AG09309 (cell line): Measurements from ENCODE around the gene RGS6.
"Not testable (repeated sequence)": the region's sequence is repeated elsewhere in the genome, so short reads cannot be mapped to it uniquely, and the experiment has no call there.

ENCODE experiments used
- DNase-seq: peaks from one replicate; pipeline ENCODE4 v3.0.0-alpha.2; 2010; ENCODE audit warnings: low read depth
- H3K4me3 ChIP-seq: 2 replicates; pipeline ENCODE4 v1.5.1; 2011; ENCODE audit warnings: mild to moderate bottlenecking, low read depth, low read length, moderate library complexity; ENCODE audit not compliant: control insufficient read depth
- TF ChIP-seq, protein P1 (sequence below): IDR thresholded peaks from 2 replicates; pipeline ENCODE4 v1.5.1; 2011; ENCODE audit warnings: mild to moderate bottlenecking, low read depth, low read length, inconsistent platforms; ENCODE audit not compliant: insufficient read depth, control insufficient read depth; ENCODE audit errors: missing control alignments

The RGS6 gene

DNA sequence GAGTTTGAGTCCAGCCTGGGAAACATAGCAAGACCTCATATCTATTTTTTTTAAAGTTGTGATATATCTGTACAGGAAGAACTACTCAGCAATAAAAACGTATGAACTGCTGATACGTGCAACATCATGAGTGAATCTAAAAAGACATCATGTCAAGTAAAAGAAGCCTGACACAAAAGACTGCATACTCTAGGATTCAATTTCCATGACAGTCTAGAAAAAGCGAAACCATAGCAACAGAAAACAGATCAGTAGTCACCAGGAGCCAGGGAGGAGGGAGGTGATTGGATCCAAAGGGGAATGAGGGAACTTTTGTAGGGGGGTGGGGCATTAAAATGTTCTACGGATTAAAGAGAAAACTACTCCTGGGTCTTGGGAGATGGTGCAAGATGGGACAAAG, 8.7 kb upstream of the RGS6 start:
- DNase-seq = no peak
- H3K4me3 ChIP-seq = no peak overlapping the region
- TF ChIP-seq, protein P1, sequence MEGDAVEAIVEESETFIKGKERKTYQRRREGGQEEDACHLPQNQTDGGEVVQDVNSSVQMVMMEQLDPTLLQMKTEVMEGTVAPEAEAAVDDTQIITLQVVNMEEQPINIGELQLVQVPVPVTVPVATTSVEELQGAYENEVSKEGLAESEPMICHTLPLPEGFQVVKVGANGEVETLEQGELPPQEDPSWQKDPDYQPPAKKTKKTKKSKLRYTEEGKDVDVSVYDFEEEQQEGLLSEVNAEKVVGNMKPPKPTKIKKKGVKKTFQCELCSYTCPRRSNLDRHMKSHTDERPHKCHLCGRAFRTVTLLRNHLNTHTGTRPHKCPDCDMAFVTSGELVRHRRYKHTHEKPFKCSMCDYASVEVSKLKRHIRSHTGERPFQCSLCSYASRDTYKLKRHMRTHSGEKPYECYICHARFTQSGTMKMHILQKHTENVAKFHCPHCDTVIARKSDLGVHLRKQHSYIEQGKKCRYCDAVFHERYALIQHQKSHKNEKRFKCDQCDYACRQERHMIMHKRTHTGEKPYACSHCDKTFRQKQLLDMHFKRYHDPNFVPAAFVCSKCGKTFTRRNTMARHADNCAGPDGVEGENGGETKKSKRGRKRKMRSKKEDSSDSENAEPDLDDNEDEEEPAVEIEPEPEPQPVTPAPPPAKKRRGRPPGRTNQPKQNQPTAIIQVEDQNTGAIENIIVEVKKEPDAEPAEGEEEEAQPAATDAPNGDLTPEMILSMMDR = no peak

DNA sequence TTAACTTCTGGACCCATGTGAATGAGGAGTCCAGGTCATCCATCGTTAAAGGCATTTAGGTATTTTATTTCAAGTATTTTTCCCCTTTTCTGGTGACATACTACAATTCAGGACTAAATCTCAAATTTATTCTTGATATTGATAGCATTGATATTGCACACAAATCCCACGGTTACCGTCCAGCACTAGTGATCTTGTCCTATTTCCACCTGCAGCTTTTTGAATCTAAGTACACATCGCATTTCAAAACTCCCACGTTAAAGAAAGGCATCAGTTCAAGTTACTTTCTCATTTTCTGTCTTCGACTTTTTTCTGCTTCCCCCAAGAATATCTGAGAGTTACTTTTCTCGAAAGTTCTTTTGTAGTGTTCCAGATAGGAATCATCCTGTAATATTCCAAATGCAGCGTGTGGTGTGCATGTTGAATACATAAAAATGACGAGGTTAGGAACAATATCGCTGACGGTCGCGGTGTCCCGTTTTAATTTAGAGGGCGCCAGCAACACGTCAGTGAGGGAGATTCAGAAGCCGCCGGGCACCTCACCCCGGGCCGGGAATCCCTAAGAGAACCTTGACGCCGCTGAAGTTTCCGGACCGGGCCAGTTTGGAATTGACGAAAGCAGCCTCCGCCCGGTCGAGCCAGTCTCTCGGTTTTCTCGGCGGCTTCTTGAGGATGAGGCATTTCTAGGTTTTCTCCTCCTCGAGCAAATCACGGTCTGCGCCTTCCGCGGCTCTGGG, 569 bp upstream of the RGS6 start:
- no peak overlapping the region for H3K4me3 ChIP-seq
- TF ChIP-seq, protein P1 = no peak
- DNase-seq = no peak

DNA sequence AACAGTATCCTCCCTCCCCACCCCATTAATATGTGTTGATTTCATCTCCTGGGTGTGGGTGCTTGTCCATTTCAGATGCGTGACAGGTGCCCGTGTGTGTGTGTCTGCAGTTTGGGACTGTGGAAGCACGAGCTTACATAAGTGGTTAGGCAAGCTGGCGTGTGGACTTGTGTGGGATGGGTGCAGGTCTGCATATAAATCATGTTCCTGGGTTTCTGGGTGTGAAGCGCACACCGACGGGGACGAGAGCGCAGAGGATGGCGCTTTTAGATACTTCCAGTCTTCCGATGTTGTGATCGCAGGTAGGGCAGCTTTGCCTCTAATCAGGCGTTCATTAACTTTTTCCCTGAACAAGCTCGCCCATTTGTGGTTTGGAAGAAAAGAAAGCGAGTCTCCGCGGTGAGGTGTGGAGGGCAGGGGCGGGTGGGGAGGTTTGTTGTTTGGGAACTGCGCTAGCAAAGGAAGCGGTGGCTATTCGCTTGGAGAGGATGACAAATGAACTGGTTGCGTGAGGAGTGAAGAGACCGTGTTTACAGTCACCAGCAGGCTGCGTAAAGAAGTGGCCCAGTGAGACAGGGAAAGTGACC, 865 bp downstream of the RGS6 start:
- TF ChIP-seq, protein P1 = no peak
- DNase-seq = no peak
- H3K4me3 ChIP-seq = no peak overlapping the region

DNA sequence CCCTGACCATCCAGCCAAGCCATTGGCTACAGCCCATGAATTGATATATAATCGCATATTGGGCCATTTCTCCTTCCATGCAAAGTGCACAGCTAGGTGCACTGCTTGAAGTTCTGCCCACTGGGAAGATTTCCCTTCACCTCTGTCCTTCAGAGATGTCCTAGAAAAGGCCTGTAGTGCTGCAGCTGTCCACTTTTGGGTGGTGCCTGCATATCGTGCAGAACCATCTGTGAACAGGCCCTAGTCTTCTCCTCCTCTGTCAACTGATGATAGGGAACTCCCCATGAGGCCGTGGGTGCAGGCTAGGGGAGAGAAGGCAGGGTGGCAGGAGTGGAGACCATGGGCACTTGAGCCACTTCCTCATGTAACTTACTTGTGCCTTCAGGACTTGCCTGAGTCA, 6.0 kb downstream of the RGS6 start:
- not testable (repeated sequence) for DNase-seq, H3K4me3 ChIP-seq

DNA sequence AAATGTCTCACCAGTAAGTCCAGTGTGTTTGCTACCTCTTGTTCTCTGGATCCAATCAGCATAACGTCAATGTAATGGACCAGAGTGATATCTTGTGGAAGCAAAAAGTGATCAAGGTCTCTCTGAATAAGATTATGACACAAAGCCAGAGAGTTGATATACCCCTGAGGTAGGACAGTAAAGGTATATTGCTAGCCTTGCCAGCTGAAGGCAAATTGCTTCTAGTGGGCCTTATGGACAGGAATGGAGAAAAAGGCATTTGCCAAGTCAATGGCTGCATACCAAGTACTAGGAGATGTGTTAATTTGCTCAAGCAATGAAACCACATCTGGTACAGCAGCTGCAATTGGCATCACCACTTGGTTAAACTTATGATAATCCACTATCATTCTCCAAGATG, 7.1 kb downstream of the RGS6 start:
- not testable (repeated sequence) for H3K4me3 ChIP-seq, DNase-seq

DNA sequence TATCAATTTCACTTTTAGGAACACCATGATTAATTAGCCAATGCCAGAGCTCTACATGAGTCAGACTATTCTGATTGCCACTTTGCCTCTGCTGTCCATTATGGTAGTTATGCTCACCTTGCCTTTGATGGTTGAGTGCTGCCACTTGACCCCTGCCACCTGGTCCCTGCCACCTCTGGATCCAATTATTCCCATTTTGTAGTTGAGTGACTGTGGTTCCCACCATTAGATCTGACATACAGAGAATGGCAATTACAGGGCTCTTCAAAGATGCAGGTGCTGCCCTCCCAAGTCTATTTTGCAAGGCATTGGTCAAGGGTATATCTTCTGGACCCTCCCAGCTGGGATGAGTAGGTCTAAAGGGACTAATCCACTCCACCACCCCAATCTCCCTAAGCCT, 8.3 kb downstream of the RGS6 start:
- not testable (repeated sequence) for H3K4me3 ChIP-seq

DNA sequence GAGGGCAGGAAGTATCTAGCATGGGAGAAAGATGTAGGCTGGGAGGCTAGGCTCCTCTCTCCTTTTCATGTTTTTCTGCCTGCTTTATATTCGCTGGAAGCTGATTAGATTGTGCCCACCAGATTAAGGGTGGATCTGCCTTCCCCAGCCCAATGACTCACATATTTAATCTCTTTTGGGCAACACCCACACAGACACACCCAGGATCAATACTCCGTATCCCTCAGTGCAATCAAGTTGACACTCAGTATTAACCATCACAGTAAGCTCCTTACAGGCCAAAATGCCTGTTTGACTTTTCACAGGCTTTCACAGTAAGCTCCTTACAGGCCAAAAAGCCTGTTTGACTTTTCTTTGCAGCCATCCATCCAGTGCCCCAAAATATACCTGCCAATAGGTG, 9.4 kb downstream of the RGS6 start:
- H3K4me3 ChIP-seq, DNase-seq: not testable (repeated sequence)

More for the DNA sequence above, 8.3 kb downstream of the RGS6 start:
- DNase-seq = not testable (repeated sequence)

DNA sequence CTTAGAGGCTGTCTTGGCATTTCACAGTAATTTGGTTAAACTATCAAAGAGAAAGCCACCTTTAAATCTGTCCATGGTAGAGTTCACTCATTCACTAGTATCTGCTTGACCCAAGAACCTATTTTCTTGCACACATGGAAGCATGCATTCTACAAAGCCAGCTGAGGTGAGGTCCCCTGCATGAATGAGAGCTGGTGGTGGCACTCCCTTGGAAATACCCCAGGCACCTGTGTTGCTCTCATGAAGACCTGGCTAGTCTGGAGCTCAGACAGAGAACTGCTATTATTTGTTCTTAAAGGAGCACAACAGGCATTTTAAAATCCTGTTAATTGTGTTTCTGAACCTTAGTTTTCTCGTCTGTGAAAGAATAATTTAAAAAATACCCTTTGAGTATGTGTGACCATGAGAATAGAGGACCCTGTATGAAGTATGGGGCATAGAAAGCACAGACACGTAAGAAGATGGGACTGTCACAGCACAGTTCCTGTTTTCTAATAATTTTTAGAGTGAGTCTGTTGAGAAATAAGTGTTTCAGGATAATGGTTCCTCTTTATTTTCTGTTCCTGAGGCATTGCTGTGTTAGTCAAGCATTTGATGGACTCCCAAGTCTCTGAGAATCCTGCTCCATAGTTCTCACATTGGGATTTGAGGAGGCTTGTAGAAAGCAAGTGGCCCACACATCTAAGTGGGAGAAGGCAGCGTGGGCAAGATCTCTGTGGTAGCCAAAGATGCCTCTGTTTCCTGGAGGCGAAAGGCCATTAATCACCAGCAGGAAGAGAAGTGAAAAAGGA, 10.9 kb downstream of the RGS6 start:
- no peak overlapping the region for H3K4me3 ChIP-seq
- DNase-seq = no peak
- TF ChIP-seq, protein P1 = no peak

DNA sequence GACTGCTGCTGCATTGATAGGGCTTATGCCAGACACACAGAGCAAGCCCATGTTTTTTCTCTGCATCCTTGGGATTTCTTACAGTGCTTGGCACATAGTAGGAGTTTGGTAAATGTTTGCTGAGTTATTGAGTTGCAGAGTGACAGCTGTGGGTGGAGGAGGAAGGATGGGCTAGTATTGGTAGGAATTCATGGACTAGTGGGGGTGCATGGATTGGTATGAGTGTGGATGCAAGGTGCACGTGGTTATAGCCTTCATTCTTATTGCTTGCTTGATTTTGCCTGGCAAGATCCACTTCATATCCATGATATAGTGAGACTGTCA, 11.4 kb downstream of the RGS6 start:
- H3K4me3 ChIP-seq = no peak overlapping the region
- DNase-seq = no peak
- TF ChIP-seq, protein P1 = no peak
